Ascending aorta (tissue), 2 donors: ENCODE measurements around the gene PLPP3. TPM values are rescaled to one million over a fixed set of nuclear protein-coding genes. Genes with fewer than 3 reads are reported as not detected.

Source experiments
- DNase-seq, 2 donors: peaks; one replicate each; pipeline ENCODE4 v3.0.0-alpha.2; 2019; ENCODE audit warnings: low spot score in 2 of 2
- H3K27ac ChIP-seq, 2 donors: fragments of 200-600 bp; sonication (generic); one replicate each; pipeline ENCODE4 v1.5.1; 2016 to 2017; ENCODE audit warnings: mild to moderate bottlenecking in 1 of 2
- H3K27me3 ChIP-seq: fragments of 200-600 bp; sonication (generic); one replicate; pipeline ENCODE4 v1.5.1; 2017
- H3K36me3 ChIP-seq, 2 donors: fragments of 200-600 bp; sonication (generic); one replicate each; pipeline ENCODE4 v1.5.1; 2016
- H3K4me1 ChIP-seq, 2 donors: fragments of 200-600 bp; sonication (generic); one replicate each; pipeline ENCODE4 v1.5.1; 2016 to 2017; ENCODE audit warnings: mild to moderate bottlenecking in 1 of 2
- H3K4me3 ChIP-seq, 2 donors: fragments of 200-600 bp; sonication (generic); one replicate each; pipeline ENCODE4 v1.5.1; 2016 to 2017; ENCODE audit warnings: mild to moderate bottlenecking in 1 of 2
- H3K9me3 ChIP-seq, 2 donors: fragments of 200-600 bp; sonication (generic); one replicate each; pipeline ENCODE4 v1.5.1; 2016
- CTCF ChIP-seq, 3 experiments: fragments of 200-600 bp in 2 of 3; fragments of 450-650 bp in 1 of 3; sonication (generic) in 2 of 3; IDR thresholded peaks; one replicate each; pipeline ENCODE4 v1.5.1; 2016 to 2019; ENCODE audit warnings: antibody characterized with exemption in 3 of 3, mild to moderate bottlenecking in 1 of 3, moderate library complexity in 1 of 3
- intact Hi-C: fragments of 100-400 bp; cut with DNase I; formaldehyde crosslinking; loops from one replicate; pipeline ENCODE4 v1.15.1; 2023
- total RNA-seq: library from RNA; depleted of rRNA; stranded (reverse); fragments of >200 nt; gene quantifications from one replicate; pipeline ENCODE4 v1.1.0, GENCODE V29; 2016

Gene PLPP3
- total RNA-seq, 1 donor from 2014 or later = 87.7 TPM

GRCh38 chr1:56444960-56445646 lies 134.3 kb downstream of the PLPP3 start:
- Histone ChIP-seq H3K4me3 (no peak overlapping the region), H3K4me1 (peaks cover 3 to 16% of the 10 kb centered on the region in 2 donors), H3K36me3 (no peaks in the 10 kb centered on the region), H3K27me3 (no peaks in the 10 kb centered on the region), H3K27ac (no peak overlapping the region), H3K9me3 (no peaks in the 10 kb centered on the region)
- no peak for DNase-seq
- intact Hi-C loops = no loop called here
- TF ChIP-seq CTCF (IDR thresholded peaks at IDR 0.05) = no peak

Other genes starting within 250 kb of the PLPP3 start
- 1.4 TPM for gene PRKAA2, start 65.8 kb upstream of the PLPP3 start, total RNA-seq
- not detected for gene FYB2, start 239.8 kb upstream of the PLPP3 start, total RNA-seq